GM10266 (cell line): Measurements from ENCODE around the gene SYVN1.

Experiments
- DNase-seq: peaks from one replicate; pipeline ENCODE4 v3.0.0; 2012; ENCODE audit errors: extremely low spot score
- CTCF ChIP-seq: IDR thresholded peaks from 2 replicates; pipeline ENCODE4 v1.5.1; 2012; ENCODE audit warnings: mild to moderate bottlenecking, low read depth; ENCODE audit not compliant: control insufficient read depth, insufficient read depth; ENCODE audit errors: missing control alignments

The SYVN1 gene

GRCh38 chr11:65086809-65087208 is 47.5 kb downstream of the SYVN1 start:
- no peak for TF ChIP-seq CTCF
- no peak for DNase-seq

- DNase-seq: no peak
- no peak for TF ChIP-seq CTCF
Observed at GRCh38 chr11:65085446-65085845, 48.9 kb downstream of the SYVN1 start.

GRCh38 chr11:65084598-65085375 is 49.5 kb downstream of the SYVN1 start:
- no peak for TF ChIP-seq CTCF
- no peak for DNase-seq

- TF ChIP-seq CTCF: no peak
- DNase-seq: peak; percentile 98
Observed at GRCh38 chr11:65083834-65084597, 50.3 kb downstream of the SYVN1 start, which contains the start of the genes CDCA5 and ZFPL1. TSS of gene CDCA5 (minus strand) at chr11:65084040. CDS start at chr11:65083978, 62 bp downstream. TSS of gene ZFPL1 (plus strand) at chr11:65084222. CDS start at chr11:65084699, 477 bp downstream.

- no peak for TF ChIP-seq CTCF
- no peak for DNase-seq
Observed at GRCh38 chr11:65083134-65083833, 51.0 kb downstream of the SYVN1 start.

GRCh38 chr11:65078786-65079342 is 55.5 kb downstream of the SYVN1 start:
- no peak for DNase-seq
- TF ChIP-seq CTCF: no peak
